Kidney epithelial cell (primary cell): ENCODE data around the gene POLR2B. TPM values are rescaled to one million over a fixed set of nuclear protein-coding genes. Genes with fewer than 3 reads are reported as not detected.

Experiments
- DNase-seq: peaks from one replicate; pipeline ENCODE4 v3.0.0-alpha.2; 2010; ENCODE audit warnings: low read depth
- H3K27me3 ChIP-seq: 2 replicates; pipeline ENCODE4 v1.6.0; 2011; ENCODE audit warnings: low read length; ENCODE audit not compliant: control insufficient read depth, insufficient read depth
- H3K36me3 ChIP-seq: 2 replicates; pipeline ENCODE4 v1.5.1; 2011; ENCODE audit warnings: low read length; ENCODE audit not compliant: control insufficient read depth, insufficient read depth
- H3K4me3 ChIP-seq: 2 replicates; pipeline ENCODE4 v1.5.1; 2011; ENCODE audit warnings: low read depth, mild to moderate bottlenecking, control low read depth, low read length
- total RNA-seq: library from RNA; depleted of rRNA; stranded (reverse); fragments of >200 nt; gene quantifications from 2 replicates; pipeline ENCODE4 v1.2.3, GENCODE V29; 2015
- TF ChIP-seq, protein P1 (sequence below): IDR thresholded peaks from 2 replicates; pipeline ENCODE4 v1.5.1; 2011; ENCODE audit warnings: mild to moderate bottlenecking, moderate library complexity, low read length, control low read depth, inconsistent platforms; ENCODE audit not compliant: insufficient read depth, poor library complexity, severe bottlenecking

Gene POLR2B
- total RNA-seq, 1 donor from 2014 or later: 124 TPM

DNA sequence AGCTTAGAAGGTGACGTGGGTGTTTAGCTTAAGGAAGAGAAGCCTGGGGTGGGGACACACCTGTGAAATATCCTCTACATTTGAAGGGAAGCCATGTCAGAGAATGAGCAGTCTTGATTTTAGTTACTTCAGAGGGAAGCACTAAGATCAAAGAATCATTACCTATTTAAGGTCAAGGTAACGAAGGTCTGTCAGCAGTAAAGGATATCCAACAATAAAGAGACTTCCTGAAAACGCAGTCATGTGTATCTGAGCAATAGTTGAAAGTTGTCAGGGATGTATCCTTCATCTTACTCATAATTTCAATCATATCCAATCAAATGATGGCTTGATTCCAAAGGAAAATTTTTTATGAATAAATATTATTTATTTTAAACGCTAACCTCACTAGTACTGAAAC is 98.0 kb downstream of the POLR2B start:
- Histone ChIP-seq H3K36me3 (no peaks in the 10 kb centered on the region), H3K4me3 (no peak overlapping the region), H3K27me3 (no peaks in the 10 kb centered on the region)
- TF ChIP-seq, protein P1, sequence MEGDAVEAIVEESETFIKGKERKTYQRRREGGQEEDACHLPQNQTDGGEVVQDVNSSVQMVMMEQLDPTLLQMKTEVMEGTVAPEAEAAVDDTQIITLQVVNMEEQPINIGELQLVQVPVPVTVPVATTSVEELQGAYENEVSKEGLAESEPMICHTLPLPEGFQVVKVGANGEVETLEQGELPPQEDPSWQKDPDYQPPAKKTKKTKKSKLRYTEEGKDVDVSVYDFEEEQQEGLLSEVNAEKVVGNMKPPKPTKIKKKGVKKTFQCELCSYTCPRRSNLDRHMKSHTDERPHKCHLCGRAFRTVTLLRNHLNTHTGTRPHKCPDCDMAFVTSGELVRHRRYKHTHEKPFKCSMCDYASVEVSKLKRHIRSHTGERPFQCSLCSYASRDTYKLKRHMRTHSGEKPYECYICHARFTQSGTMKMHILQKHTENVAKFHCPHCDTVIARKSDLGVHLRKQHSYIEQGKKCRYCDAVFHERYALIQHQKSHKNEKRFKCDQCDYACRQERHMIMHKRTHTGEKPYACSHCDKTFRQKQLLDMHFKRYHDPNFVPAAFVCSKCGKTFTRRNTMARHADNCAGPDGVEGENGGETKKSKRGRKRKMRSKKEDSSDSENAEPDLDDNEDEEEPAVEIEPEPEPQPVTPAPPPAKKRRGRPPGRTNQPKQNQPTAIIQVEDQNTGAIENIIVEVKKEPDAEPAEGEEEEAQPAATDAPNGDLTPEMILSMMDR: no peak
- DNase-seq: no peak

DNA sequence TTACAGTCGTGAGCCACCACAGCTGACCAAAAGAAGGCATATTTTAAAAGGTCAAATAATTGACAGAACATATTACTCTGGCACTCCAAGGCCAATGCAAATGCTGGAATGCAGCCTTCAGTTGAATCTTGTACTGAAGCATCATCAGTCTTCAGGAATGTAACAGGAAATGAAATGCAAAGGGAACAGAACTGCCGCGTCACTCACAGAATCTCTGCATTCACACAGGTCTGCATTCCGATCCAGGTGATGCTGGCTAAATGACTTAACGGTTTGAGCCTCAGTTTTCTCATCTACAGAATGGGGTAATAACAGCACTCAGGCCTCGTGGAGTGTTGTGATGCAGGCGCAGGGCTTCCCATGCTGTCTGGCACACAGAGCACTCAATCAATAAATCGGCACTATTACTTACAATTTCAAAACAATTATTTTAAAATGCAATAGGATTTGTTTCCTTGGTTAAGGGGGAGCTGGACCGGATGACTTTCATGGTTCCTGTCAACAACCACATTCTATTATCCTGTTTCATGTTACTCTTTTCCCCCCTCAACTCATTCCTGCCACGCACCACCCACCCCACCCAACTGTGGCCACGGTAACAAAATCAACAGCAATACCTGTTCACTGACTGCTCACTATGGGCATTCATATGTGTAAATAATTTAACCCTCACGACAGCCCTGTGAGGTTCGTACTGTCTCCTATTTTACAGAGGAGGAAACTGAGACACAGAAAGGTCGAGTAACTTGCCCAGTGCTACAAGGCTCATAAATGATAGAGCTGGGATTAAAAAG is 99.1 kb downstream of the POLR2B start:
- Histone ChIP-seq H3K27me3 (no peaks in the 10 kb centered on the region), H3K4me3 (peak overlapping the region; percentile 24), H3K36me3 (no peaks in the 10 kb centered on the region)
- no peak for DNase-seq
- TF ChIP-seq, protein P1: no peak

GRCh38 chr4:57078685-57079521 is 100.2 kb downstream of the POLR2B start:
- Histone ChIP-seq H3K27me3 (no peaks in the 10 kb centered on the region), H3K36me3 (no peaks in the 10 kb centered on the region), H3K4me3 (peak overlapping the region; percentile 24)
- TF ChIP-seq, protein P1: no peak
- DNase-seq: peak; percentile 91

Other genes starting within 250 kb of the POLR2B start
- gene SPINK2, start 157.2 kb upstream of the POLR2B start, total RNA-seq: not detected in 2 replicates
- gene REST, start 71.0 kb upstream of the POLR2B start, total RNA-seq: 40.7 and 46.0 TPM in 2 replicates
- 25.1 and 27.3 TPM in 2 replicates for gene NOA1, start 1.3 kb upstream of the POLR2B start, total RNA-seq
- 1,064 and 1,134 TPM in 2 replicates for gene IGFBP7, start 131.5 kb downstream of the POLR2B start, total RNA-seq